ENCODE results near the gene BCL7A. TPM values are rescaled to one million over a fixed set of nuclear protein-coding genes. Genes with fewer than 3 reads are reported as not detected.

BCL7A gene
- total RNA-seq, 1 experiment from 2014 or later, result 18.2 TPM

GRCh38 chr12:122006186-122006926 is 15.3 kb upstream of the BCL7A start:
- no peaks in the 10 kb centered on the region for H3K9me3 ChIP-seq (ENCODE audit: control insufficient read depth, low read depth, low read length)

More at GRCh38 chr12:122006186-122006926, 15.3 kb upstream of the BCL7A start:
- no peaks in the 10 kb centered on the region for H3K79me1 ChIP-seq (ENCODE audit: insufficient read depth, low read depth, low read length, poor library complexity, severe bottlenecking)
- no peak overlapping the region for H3K27ac ChIP-seq (ENCODE audit: insufficient read length, low read depth, low read length)
- no peak overlapping the region for H3K4me3 Mint-ChIP-seq
- H2BK20ac ChIP-seq (ENCODE audit: low read depth, low read length, poor library complexity, severe bottlenecking), result no peak overlapping the region
- H2BK15ac ChIP-seq (ENCODE audit: low read depth, low read length), result no peak overlapping the region
- WGBS (ENCODE audit: extremely low coverage, insufficient read length, low lambda C conversion rate), result no CpG with 5 or more reads among the region's 24 CpGs
- no peaks in the 10 kb centered on the region for H3K36me3 Mint-ChIP-seq (ENCODE audit: insufficient read depth in 1 of 3, low read depth in 3 of 3)
- H3K27me3 Mint-ChIP-seq (ENCODE audit: low read depth), result peaks cover 1% of the 10 kb centered on the region
- H4K91ac ChIP-seq (ENCODE audit: insufficient read length, low read depth, low read length), result no peak overlapping the region
- no peak overlapping the region for H2BK120ac ChIP-seq (ENCODE audit: low read depth, low read length, poor library complexity, severe bottlenecking)
- TF ChIP-seq, protein P1, sequence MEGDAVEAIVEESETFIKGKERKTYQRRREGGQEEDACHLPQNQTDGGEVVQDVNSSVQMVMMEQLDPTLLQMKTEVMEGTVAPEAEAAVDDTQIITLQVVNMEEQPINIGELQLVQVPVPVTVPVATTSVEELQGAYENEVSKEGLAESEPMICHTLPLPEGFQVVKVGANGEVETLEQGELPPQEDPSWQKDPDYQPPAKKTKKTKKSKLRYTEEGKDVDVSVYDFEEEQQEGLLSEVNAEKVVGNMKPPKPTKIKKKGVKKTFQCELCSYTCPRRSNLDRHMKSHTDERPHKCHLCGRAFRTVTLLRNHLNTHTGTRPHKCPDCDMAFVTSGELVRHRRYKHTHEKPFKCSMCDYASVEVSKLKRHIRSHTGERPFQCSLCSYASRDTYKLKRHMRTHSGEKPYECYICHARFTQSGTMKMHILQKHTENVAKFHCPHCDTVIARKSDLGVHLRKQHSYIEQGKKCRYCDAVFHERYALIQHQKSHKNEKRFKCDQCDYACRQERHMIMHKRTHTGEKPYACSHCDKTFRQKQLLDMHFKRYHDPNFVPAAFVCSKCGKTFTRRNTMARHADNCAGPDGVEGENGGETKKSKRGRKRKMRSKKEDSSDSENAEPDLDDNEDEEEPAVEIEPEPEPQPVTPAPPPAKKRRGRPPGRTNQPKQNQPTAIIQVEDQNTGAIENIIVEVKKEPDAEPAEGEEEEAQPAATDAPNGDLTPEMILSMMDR (conservative IDR thresholded peaks at IDR 0.05), result no peak
- H3K9ac ChIP-seq (ENCODE audit: extremely low read depth, insufficient read length, low read length), result no peak overlapping the region
- H3K27ac Mint-ChIP-seq, result peak overlapping the region in 1 of 3 experiments; percentile 41; a peak in 2 of 7 replicates
- no peak for DNase-seq
- no peak overlapping the region for H4K8ac ChIP-seq (replicated peaks; ENCODE audit: insufficient read length, low read depth, low read length)
- H4K20me1 ChIP-seq (ENCODE audit: control insufficient read depth, insufficient read depth, insufficient read length), result no peaks in the 10 kb centered on the region
- no peak overlapping the region for H3K14ac ChIP-seq (ENCODE audit: insufficient read depth, low read length)
- no peak overlapping the region for H3K56ac ChIP-seq (ENCODE audit: insufficient read length, low read depth, low read length)
- no peak overlapping the region for H2AFZ ChIP-seq (ENCODE audit: low read length)
- H2AK5ac ChIP-seq (ENCODE audit: insufficient read length, low read length), result no peak overlapping the region
- peaks cover 0 to 3% of the 10 kb centered on the region in 2 experiments; a peak in 2 of 5 replicates for H3K9me3 Mint-ChIP-seq
- H3K23me2 ChIP-seq (ENCODE audit: insufficient read length, low read depth, low read length, poor library complexity, severe bottlenecking), result no peaks in the 10 kb centered on the region
- H3K23ac ChIP-seq (ENCODE audit: insufficient read length, low read depth, low read length), result no peak overlapping the region
- no peak overlapping the region for H3K4ac ChIP-seq (ENCODE audit: low read depth, low read length)
- no peak overlapping the region for H3T11ph ChIP-seq (ENCODE audit: low read length)
- no peak overlapping the region for H2BK12ac ChIP-seq (ENCODE audit: insufficient read length, low read depth, low read length)
- H3K79me2 ChIP-seq (ENCODE audit: insufficient read depth, low read length), result no peaks in the 10 kb centered on the region
- no peaks in the 10 kb centered on the region for H3K27me3 ChIP-seq (ENCODE audit: insufficient read depth, low read length)
- no peaks in the 10 kb centered on the region for H3K4me1 ChIP-seq (ENCODE audit: insufficient read depth, low read length)
- peaks cover 19 to 23% of the 10 kb centered on the region in 2 experiments for H3K4me1 Mint-ChIP-seq
- H4K5ac ChIP-seq (ENCODE audit: insufficient read length, low read depth, low read length), result no peak overlapping the region
- H2BK5ac ChIP-seq (ENCODE audit: insufficient read length, low read length), result no peak overlapping the region
- H3K4me2 ChIP-seq (ENCODE audit: insufficient read depth, insufficient read length, low read length), result no peak overlapping the region
- no peak overlapping the region for H3K18ac ChIP-seq (ENCODE audit: insufficient read length, low read depth, low read length)

All from H9 (cell line).